HS-5 (cell line): ENCODE data around the gene SLC16A5.
"Not testable (repeated sequence)": the region's sequence is repeated elsewhere in the genome, so short reads cannot be mapped to it uniquely, and the experiment has no call there.

Experiments used
- DNase-seq: peaks from one replicate; pipeline ENCODE4 v3.0.0-alpha.2; 2012; ENCODE audit warnings: low read depth

The SLC16A5 gene

GRCh38 chr17:75111777-75112335 is 24.1 kb downstream of the SLC16A5 start:
- no peak for DNase-seq

- peak; percentile 65 for DNase-seq
These were observed 26.2 kb downstream of the SLC16A5 start for GRCh38 chr17:75113798-75114551.

- no peak for DNase-seq
These were observed 27.0 kb downstream of the SLC16A5 start for GRCh38 chr17:75114552-75115314.

- DNase-seq: no peak
These were observed 27.8 kb downstream of the SLC16A5 start for GRCh38 chr17:75115555-75115954.

GRCh38 chr17:75116737-75117136 is 29.0 kb downstream of the SLC16A5 start:
- DNase-seq: no peak

DNA sequence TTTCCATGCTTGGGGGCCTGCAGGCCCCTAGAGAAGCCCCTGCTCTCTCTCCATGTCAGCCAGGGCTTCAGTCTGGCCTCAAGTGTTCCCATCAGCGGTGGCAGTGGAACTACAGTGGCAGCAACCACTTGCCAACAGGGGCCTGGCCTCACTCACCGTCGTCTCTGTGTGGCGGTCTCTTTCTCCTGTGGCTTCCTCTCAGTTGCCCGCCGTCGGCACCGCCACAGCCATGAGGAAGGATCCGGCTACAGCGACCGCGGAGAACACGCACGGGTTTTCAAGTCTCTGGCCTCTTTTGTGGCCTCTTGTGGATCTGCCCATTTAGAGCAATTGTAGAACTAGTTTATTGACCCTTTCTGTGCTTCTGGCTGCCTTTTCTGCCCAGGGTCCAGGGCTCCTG is 30.6 kb downstream of the SLC16A5 start:
- DNase-seq: no peak

GRCh38 chr17:75124041-75124818 is 36.5 kb downstream of the SLC16A5 start:
- no peak for DNase-seq

DNA sequence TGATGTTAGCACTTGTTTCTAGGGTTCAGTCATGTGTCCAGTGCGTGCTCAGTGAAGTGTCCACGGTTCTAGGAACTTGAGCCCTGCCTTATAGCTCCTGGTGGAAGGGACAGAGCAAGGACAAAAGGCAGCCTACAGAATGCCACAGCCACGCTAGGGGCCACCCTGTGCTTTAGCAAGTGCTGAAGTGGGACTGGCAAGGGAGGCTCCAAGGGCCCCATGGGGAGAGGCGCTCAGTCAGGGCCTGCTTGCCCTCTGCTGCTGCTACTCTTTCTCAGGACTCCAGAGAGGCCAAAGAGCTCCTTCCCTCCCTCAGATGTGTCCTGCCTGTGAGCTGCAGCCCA is 37.0 kb downstream of the SLC16A5 start:
- no peak for DNase-seq

- DNase-seq: no peak
These were observed 38.2 kb downstream of the SLC16A5 start for GRCh38 chr17:75125984-75126383.

GRCh38 chr17:75126954-75127353 is 39.2 kb downstream of the SLC16A5 start:
- DNase-seq: no peak

DNA sequence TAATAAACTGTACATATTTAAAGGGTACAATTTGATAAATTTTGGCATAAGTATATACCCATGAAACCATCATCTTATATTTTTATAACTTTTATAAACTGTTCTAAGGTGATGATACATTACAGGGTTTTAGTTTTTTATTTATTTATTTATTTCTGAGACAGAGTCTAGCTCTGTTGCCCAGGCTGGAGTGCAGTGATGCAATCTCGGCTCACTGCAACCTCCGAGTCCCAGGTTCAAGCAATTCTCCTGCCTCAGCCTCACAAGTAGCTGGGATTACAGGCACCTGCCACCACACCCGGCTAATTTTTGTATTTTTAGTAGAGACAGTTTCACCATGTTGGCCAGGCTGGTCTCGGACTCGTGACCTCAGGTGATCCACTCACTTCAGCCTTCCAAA is 40.2 kb downstream of the SLC16A5 start:
- not testable (repeated sequence) for DNase-seq

DNA sequence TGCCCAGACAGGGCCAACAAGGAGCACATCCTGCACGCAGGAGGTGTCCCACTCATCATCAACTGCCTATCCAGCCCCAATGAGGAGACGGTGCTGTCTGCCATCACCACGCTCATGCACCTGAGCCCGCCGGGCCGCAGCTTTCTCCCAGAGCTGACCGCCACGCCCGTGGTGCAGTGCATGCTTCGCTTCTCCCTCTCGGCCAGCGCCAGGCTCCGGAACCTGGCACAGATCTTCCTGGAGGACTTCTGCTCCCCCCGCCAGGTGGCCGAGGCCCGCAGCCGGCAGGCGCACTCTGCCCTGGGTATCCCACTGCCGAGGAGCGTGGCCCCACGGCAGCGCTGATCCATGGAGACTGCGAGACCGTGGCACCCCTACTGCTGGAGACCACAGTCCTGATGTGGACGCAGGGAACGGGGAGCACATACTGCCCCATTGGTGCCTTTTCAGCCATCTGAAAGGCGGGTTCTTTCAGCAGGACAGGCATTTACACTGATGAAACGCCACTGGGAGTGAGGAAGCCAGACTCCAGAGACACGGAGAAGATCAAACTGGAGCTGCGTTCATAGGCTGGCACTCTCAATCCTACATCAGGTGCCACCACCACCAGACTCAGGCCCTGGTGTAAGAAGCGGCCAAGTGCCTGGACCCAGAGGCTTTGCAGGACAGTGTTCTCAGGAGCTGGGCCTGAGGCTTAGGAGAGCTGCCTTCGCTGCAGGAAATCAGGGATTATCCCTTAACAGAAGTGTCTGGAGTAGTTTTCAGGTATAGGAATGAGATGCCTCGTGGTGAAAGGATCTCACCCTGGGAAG is 41.1 kb downstream of the SLC16A5 start:
- DNase-seq: no peak

DNA sequence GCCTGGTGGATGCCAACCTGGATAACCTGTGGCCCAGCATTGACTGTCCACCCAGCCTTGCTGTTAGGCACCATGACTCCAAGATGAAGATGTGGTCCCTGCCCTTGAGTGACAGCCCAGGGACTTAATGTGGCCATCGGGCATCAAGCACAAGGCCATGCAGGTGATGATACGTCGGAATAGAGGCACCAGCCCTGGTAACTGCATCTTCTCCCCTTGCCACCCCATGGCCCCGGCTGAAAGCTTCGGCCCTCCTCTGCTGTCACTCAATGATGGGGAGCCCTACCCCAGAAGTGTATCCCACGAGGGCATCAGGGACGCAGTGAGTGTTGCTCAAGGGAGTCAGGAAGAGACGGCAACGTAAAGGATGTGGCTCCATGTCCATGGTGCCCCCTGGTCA is 41.8 kb downstream of the SLC16A5 start:
- no peak for DNase-seq

DNA sequence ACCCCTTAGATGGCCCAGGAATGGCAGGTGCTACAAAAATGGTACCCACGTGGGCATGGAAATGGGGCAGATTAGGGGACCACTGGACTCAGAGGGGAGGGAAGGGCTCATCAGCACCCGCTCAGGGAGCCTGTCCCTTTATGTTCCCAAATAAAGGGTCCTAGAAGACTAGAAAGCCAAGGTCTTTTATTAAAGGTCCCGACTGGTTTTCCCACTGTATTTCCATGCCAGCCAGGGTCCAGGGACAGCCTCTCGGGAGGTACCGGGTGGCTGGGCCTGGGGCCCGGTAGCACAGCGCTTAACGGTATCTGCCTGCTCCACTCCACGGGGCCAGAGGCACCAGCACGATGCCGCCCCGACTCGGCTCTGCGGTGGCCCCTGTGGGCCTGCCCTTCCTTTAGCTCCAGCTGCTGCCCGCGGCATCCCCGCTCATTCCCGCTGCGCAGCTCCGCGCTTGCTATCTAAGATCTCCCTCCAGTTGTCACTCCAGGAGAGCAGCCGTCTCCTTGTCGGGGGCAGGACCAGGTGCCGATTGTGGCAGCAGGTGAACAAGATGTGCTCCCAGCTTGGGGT is 42.4 kb downstream of the SLC16A5 start:
- no peak for DNase-seq

- DNase-seq: no peak
These were observed 43.0 kb downstream of the SLC16A5 start for GRCh38 chr17:75130632-75131277.

DNA sequence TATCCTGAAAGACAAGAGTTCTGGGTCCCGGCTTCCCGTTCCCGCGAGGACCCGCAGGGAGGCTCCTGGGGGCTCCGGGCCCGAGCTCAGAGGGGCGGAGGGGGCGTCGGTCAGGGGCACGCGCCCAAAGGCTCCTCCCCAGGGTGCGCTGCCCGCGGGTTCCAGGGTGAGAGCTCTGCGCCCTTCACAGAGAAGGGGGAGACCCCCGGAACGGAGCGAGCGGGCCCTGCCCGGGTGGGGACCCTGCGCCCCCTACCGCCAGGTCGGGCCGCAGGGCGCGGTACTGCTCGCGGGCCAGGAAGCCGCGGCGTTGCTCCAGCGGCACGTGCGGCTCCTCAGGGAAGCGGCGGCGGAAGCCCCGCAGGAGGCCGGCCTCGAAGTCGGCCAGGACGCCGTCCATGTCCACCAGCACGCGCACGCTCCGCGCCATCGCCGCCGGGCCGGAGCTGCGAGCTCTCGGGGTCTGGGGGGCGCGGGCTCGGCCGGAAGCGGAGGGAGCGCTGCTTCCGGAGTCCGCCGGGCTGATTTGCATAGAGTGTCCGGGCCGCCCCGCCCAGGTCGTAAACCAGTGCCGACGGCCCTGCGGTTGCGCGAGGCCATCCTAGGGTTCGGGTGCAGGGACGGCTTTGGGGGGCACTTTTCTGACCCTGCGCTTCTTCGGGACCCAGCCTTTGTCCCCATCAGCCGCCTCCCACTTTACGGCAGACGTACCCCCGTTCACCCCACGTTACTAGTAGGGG is 43.7 kb downstream of the SLC16A5 start, which contains the start of gene NT5C:
Gene NT5C (minus strand): TSS at position 465 of the 740 bp plus-strand sequence. CDS start 35 bp downstream, at position 430.
- DNase-seq: no peak

DNA sequence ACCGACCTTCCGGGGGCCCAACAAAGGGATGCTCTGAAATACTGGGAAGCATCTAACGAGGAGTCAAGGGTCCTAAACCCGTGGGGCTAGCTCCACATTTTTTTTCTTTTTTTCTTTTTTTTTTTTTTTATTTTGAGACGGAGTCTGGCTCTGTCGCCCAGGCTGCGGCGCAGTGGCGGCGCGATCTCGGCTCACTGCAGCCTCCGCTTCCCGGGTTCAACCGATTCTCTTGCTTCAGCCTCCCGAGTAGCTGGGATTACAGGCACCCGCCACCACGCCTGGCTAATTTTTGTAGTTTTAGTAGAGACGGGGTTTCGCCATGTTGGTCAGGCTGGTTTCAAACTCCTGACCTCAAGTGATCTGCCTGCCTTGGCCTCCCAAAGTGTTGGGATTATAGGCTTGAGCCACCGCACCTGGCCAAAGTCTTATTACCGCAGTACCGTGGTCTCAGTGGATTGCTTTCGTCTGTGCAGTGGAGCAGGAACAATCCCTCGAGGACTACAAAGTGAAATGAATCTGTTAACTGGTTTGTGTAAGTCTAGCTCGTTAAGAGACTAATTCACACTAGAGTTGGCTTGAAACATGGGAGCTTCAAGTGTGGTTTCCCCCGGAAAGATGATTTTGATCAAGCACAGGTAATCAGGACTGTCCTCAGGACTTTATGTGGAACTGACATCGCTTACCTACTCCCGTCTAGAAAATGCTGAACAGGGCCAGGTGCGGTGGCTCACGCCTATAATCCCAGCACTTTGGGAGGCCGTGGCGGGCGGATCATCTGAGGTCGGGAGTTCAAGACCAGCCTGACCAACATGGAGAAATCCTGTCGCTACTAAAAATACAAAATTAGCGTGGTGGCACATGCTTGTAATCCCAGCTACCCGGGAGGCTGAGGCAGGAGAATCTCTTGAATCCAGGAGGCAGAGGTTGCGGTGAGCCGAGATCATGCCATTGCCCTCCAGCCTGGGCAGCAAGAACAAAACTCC is 44.6 kb downstream of the SLC16A5 start:
- DNase-seq: not testable (repeated sequence)

- no peak for DNase-seq
These were observed 45.2 kb downstream of the SLC16A5 start for GRCh38 chr17:75133001-75133400.
